Fibroblast of pulmonary artery (primary cell): ENCODE results near the gene CA12.

ENCODE experiments used
- DNase-seq: peaks from one replicate; pipeline ENCODE4 v3.0.0-alpha.2; 2010; ENCODE audit warnings: low read depth
- H3K4me3 ChIP-seq: replicated peaks from 2 replicates; pipeline ENCODE4 v1.5.1; 2011; ENCODE audit warnings: low read depth, mild to moderate bottlenecking, control low read depth, low read length, moderate library complexity
- TF ChIP-seq, protein P1 (sequence below): IDR thresholded peaks from 2 replicates; pipeline ENCODE4 v1.5.1; 2011; ENCODE audit warnings: mild to moderate bottlenecking, control low read depth, low read length, inconsistent platforms; ENCODE audit errors: missing control alignments

The CA12 gene

DNA sequence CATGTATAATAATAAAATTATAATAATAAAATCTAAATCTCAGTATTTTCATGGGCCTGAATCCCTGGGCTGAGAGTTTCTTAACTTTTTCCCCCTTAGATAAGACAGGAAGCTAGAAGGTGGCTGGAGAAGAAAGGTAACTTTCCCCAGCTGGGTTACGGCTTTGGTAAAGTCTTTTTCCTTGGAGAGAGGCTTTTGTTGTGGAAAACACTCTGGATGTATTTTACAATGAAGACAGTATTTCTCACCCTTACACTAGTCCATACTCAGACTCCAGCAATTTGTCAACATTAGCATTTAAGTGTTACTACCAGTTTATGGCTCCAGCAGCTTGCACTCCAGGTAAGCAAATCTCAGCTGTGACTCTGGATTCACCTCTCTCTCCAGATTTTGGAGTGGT, 69.4 kb downstream of the CA12 start:
- TF ChIP-seq, protein P1, sequence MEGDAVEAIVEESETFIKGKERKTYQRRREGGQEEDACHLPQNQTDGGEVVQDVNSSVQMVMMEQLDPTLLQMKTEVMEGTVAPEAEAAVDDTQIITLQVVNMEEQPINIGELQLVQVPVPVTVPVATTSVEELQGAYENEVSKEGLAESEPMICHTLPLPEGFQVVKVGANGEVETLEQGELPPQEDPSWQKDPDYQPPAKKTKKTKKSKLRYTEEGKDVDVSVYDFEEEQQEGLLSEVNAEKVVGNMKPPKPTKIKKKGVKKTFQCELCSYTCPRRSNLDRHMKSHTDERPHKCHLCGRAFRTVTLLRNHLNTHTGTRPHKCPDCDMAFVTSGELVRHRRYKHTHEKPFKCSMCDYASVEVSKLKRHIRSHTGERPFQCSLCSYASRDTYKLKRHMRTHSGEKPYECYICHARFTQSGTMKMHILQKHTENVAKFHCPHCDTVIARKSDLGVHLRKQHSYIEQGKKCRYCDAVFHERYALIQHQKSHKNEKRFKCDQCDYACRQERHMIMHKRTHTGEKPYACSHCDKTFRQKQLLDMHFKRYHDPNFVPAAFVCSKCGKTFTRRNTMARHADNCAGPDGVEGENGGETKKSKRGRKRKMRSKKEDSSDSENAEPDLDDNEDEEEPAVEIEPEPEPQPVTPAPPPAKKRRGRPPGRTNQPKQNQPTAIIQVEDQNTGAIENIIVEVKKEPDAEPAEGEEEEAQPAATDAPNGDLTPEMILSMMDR = no peak
- H3K4me3 ChIP-seq = no peak overlapping the region
- no peak for DNase-seq

DNA sequence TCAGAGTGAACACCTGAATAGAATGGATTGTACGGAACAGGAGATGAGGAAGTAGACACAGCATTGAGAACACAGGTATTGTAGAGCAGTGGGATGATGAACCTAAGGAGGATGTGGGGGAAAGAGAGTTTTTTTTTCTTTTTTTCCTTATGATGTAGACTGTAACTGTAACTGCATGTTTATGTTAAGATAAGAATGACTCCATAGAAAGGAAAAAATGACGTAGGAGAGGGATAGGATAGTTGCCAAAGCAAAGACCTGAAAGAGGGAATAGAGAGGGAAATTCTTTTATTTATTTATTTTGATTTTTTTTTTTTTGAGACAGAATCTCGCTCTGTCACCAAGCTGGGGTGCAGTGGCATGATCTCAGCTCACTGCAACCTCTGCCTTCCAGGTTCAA, 71.0 kb downstream of the CA12 start:
- TF ChIP-seq, protein P1 = no peak
- peak; percentile 58 for DNase-seq
- H3K4me3 ChIP-seq = no peak overlapping the region

DNA sequence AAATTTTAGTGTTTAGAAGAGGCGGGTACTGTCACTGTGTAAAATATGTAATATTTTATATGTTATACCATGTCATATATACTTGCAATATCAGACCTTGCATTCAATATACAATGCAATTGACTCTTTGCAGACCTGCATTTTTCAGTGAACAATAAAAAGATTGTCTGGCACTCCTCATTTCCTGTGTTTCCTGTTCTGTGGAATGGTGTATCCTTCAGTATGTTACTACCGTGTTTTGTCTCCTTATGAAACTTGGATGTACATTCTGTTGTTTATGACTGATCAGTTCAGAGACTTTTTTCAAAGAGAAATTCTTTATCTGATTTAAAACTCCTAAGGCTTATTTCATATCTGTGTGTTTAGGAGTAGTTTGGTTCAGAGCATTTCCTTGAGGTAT, 72.7 kb downstream of the CA12 start:
- DNase-seq = peak; percentile 51
- H3K4me3 ChIP-seq = no peak overlapping the region
- TF ChIP-seq, protein P1 = no peak

DNA sequence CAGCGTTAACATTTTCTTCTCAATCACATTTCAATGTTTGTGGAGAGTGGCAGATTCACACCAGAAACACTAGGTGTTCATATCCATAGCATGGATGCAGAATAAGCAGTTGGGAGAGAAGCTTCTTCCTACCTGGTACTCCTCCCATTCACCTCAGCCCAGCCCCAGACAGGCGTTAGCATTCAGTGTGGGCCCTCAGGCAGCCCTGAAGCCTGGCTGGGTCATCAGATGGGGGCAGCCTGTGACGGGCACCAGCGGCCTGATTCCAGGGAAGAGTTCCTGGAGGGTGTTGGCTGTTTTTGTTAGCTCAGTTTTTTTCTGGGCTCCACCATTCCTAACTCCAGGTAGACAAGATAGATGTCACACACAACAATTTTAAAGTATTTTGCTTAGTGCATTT, 73.2 kb downstream of the CA12 start:
- no peak for DNase-seq
- TF ChIP-seq, protein P1 = no peak
- no peak overlapping the region for H3K4me3 ChIP-seq

DNA sequence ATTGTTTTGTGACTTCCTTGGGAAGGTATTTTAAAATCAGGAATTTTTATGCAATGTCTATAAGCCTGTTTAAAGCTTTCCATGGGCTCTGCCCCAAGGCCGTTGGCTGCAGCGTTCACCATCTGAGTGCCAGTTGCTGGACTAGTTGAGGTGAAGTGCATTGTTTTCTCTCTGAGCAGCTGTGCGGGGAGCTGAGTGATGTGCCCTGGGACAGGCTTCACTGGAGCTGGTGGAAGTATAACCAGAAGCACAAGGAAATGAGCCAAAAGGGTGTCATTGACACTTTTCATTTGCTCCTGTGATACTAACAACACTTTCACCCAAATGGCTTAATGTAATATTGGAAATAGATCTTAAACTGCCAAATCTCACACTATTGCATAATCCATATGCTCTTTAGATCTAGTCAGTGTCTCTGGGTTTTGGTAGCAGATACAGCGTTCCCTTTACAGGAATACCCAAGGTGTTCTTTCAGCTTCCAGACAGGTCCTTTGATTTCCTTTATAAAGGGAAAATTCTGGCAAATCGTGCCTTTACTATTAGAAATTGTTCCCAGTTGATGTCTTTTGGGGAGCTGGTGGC, 75.1 kb downstream of the CA12 start:
- TF ChIP-seq, protein P1 = no peak

DNA sequence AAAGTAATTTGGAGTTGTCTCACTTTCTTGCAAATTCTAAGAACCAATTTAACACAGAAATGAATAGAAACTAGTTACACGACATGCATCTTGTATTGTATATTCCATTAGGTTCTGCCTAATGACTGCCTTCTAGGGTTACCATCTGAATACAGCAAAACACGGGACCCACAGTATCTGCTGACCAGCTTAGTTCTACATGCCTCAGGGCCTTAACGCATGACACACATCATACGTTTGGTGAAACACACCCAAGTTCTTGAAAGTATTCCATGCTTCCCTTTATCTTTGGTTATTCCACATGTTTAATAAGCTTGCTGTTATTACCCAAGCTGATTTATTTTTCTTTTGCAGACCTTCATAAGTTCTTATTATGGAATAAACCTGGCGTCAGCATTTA, 76.4 kb downstream of the CA12 start:
- no peak for DNase-seq
- TF ChIP-seq, protein P1 = no peak
- no peak overlapping the region for H3K4me3 ChIP-seq

More for the DNA sequence above, 75.1 kb downstream of the CA12 start:
- DNase-seq = no peak
- H3K4me3 ChIP-seq = no peak overlapping the region

DNA sequence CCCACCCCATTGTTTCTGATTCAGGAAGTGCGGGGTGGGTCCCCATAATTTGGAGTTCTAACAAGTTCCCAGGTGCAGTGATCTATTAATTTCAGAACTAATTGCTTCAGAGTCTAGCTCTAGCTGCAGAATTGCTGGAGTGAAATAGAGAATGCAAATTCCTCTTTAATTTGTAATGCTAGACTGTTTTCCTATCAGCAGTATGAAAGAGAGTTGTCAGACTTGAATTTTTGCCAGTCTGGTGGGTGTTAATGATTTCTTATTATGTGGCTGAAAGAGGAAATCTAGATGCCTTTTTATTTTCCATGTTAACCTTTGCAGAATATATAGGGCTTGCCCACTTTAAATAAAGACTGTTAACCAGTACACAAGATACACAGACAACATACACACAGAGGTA, 80.6 kb downstream of the CA12 start:
- TF ChIP-seq, protein P1 = no peak
- no peak overlapping the region for H3K4me3 ChIP-seq
- DNase-seq = no peak
